Activated CD8-positive, alpha-beta memory T cell treated with anti-CD3 and anti-CD28 coated beads for 24 hours (primary cell): ENCODE measurements around the gene EHMT1.
"Not testable (repeated sequence)": the region's sequence is repeated elsewhere in the genome, so short reads cannot be mapped to it uniquely, and the experiment has no call there.

Experiments used
- DNase-seq: peaks from one replicate; pipeline ENCODE4 v3.0.0-alpha.2; 2020

EHMT1 gene

DNA sequence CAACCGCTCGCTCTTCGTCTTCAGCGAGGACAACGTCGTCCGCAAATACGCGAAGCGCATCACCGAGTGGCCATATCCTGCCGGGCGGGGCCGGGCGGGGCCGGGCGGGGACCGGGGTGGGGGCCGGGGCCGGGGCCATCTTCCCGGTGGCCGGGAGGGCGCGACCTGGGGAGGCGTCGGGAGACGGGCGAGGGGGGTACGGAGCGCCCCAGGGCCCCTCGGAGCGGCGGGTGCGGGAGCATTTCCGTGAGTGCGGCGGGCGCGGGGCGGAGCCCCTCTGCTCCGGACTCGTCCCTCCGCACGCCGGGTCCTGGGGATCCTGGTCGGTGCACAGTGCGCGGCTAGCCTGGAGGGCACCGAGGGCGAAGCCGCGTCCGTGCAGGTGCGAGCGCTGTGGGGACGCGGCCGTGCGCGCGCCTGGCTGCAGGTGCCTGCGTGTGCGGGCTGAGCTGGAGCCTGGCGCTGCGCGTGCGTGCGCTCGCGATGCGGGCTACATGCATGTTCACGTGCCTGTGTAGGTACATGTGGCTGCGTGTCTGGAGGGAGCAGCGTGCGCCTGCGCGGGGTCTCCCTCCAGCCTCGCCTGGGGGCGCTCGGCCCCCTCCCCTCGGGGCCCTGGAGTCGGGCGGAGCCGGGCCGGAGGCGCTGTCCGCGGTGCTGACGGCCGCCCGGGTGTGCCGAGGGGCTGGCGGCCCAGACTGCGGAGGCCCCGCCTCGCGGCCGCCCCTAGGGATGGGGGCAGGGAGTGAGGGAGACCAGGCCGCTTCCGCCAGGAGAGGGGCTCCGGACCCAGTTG is 259.5 kb downstream of the EHMT1 start:
- peak; percentile 66 for DNase-seq

DNA sequence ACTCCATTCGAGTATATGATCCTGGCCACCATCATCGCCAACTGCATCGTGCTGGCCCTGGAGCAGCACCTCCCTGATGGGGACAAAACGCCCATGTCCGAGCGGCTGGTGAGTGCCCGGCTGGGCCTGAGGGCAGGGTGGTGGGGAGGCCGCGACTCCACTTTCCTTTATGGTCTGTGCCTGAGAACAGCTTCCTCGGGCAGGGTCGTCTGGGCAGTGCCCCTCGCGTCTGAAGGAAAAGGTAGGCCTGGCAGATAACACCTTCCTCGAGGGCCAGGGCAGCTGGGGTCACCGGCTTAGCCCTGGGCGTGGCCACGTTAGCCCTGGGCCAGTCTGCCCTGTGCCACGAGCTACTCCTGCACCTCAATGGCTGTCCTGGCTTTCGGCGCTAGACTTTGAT is 260.2 kb downstream of the EHMT1 start:
- no peak for DNase-seq

DNA sequence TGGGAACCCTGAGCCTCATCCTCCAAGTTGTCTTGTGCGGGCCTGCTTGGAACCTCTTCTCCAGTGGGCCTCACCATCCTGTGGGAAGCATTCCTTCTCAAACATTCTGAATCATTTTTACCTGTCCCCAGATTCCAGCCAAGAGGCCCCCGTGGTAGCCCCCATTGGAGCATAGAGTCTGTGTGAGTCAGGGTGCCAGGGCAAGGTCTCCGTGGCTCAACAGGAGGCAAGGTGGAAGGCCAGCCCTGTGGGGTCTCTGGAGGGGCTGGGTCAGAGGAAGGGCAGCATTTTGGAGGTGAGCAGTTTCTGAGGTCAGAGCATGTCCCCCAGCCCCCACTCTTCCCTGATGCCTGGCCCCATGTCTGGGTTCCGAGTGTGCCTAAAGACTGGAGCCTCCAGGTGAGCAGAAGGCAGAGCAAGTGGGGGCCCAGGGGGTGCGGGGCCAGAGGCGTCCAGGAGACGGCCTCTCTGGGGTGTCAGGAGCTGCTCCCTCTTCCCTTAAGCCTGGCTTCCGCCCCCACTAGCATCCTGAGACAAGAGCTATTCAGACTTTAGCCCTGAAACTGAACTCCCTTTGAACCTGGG is 260.9 kb downstream of the EHMT1 start:
- DNase-seq: no peak

GRCh38 chr9:137880160-137880975 is 261.6 kb downstream of the EHMT1 start:
- DNase-seq: no peak

DNA sequence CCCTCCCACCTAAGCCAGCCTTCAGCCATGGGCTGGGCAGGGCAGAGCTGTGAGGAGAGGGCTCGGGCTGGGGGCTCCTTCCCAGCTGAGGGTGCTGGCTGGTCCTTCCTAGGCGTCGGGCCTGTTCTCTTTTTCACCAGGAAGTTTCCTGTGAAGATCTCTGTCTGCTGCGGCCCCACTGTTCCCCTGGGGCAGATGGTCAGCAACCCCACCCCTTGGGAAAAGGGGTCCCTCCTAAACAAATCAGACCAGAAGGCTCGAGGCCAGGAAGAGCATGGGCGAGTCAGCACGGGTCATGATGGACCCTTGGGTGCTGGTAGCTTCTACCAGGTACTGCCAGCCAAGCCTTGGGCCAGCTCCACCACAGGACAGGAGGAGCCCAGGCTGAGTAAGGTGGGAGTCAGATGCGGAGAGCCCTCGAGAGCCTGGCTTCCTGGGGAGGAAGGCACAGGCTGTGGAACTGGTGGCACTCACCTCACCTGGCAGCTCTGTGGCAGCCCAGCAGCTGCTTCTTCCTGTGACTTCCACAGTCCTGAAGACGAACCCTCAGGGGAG is 262.2 kb downstream of the EHMT1 start:
- DNase-seq: no peak

DNA sequence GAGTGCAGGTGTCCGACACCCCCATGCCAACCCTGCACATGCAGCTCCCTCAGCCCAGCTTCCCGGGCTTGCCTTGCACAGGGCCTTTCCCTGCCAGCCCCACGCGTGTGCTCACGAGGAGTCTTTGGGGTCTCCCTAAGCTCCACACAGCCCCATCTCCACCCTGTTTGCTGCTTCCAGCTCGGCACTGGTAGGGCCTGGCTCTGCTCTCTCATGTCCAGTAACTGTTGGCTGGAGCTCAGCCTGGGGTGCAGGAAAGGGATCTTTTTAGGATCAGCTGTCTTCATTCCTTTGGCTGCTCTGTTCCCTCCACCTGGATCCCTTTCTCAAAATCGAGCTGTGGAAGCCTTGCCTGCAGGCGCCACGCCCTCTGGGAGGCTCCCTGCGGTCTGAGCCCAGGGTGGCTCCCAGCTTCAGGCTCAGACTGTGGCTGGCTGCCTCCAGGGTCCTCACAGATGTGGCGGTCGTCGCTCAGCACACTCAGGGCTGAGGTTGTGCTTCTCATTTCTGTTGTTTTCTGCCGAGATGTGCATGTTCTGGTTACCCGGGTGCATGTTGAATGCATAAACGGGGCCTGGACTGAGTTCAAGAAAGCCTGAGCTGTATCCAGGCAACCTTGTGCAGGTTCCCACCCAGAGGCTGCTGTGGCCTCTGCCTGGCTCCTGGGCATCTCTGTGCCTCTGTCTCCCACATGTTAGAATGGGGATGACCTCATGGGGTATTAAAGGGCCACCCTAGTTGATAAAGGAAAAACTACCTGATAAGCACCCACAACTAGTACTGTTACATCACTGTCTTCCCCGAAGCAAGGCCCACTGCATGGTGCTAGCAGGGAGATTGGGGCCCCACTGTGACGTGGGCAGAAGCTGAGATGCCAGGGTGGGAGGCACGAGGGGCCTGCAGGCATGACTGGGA is 263.0 kb downstream of the EHMT1 start:
- no peak for DNase-seq

GRCh38 chr9:137882506-137882821 is 263.7 kb downstream of the EHMT1 start:
- no peak for DNase-seq

GRCh38 chr9:137883977-137884376 is 265.2 kb downstream of the EHMT1 start:
- not testable (repeated sequence) for DNase-seq

DNA sequence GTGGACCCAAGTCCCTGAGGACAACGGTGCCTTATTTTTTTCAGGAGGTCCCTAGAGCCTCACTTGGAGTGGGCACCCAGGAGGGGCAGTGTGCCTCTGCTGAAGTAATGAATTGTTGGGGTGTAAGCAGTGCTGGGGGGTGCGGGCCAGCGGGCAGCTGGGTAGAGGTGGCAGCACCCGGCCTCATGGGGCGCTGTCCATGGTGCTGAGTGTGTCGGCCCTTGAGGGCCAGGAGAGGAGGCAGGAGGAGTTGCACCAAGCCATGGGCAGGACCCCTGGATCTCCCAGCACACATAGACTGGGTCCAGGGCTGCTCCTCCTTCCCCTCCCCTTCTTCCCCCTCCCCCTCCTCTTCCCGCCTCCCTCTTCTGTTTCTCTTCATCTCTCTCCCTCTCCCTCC is 265.7 kb downstream of the EHMT1 start:
- not testable (repeated sequence) for DNase-seq

DNA sequence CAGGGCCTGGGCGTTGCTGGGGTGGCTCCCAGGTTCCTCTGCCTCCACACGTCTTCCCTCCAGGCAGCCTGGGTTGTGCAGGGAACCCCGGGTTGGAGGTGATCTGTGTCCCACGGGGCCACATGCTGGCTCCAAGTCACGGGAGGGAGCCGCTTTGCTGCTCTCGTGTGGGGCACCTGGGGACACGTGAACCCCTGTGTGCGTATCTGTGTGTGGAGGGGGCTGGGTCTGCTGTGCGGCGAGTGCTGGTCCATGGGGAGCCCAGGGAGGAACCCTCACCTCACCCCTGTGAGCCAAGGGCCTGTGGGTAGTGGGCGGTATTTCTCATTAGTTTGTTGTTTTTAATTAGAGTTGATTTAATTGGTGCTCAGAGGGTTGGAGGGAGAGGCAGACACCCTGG is 266.3 kb downstream of the EHMT1 start:
- DNase-seq: not testable (repeated sequence)
